ENCODE data around the gene FMNL3. TPM values are rescaled to one million over a fixed set of nuclear protein-coding genes. Genes with fewer than 3 reads are reported as not detected.

The FMNL3 gene
- polyA plus RNA-seq, 1 of the 3 experiments (the other 2 are of a cell fraction): 10.2 TPM

DNA sequence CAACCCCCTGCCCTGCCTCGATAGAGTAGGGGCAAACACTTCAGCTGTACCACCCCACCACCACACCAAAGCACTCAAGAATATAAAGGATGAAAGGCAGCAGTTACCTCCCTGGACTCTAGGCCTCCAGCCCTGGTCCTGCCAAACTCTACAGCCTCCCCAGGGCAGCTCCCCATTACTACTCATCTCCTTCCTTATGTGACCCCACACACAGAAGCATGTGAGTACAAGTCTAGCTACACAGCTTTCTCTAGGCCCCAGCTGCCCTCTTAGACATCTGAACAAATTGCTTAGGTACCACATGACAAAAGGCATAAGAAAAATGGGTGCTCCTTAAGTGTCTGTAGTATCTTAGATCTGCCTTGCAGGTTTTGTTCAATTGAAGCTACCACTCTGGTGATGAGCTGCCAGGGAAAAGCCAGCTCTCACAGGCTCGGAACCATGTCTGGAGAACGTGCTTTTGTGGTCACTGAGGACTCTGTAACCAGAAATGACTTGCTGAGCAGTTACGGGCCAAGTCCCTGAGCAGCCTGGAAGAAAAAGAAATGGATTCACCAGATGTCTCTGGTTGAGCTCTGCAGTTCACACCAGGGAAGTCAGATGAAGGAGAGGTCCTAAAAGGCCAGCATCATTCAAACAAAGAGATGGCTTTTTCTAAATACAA, 32.8 kb downstream of the FMNL3 start:
- Histone ChIP-seq H4K20me1 (ENCODE audit: insufficient read depth) (peaks cover 10% of the 10 kb centered on the region; the same call in 1 of the 2 replicates), H3K9me2 (no peaks in the 10 kb centered on the region), H3K4me2 (peak overlapping the region; percentile 83), H3K4me3 (ENCODE audit: low read depth in 2 of 2, low read length in 1 of 2) (no peak overlapping the region), H2AFZ (ENCODE audit: low read depth) (peak overlapping the region; percentile 29; the same call in 1 of the 2 replicates), H3K27ac (ENCODE audit: low read depth in 2 of 2, low read length in 1 of 2) (peak overlapping the region; percentile 96 to 98), H3K79me2 (ENCODE audit: insufficient read depth) (peaks cover 83% of the 10 kb centered on the region), H3F3A (replicated peaks; ENCODE audit: insufficient read depth) (peaks cover 26% of the 10 kb centered on the region), H3K4me1 (ENCODE audit: control insufficient read depth in 1 of 2, insufficient read depth in 2 of 2, low read depth in 1 of 2, low read length in 1 of 2) (peaks cover 34 to 49% of the 10 kb centered on the region in 2 experiments), H3K27me3 (ENCODE audit: insufficient read depth) (no peaks in the 10 kb centered on the region), H3K9me3 (no peaks in the 10 kb centered on the region), H3K36me3 (replicated peaks in 1 of 2; ENCODE audit: control insufficient read depth in 1 of 2, insufficient read depth in 2 of 2, low read length in 1 of 2) (no peaks in the 10 kb centered on the region), H3K9ac (peak overlapping the region; percentile 79)
- POLR2A ChIA-PET: interaction anchor here (0.8 to 3.2 kb wide), 8 partner anchors 9 to 67 kb away, joined by 3 to 20 read pairs (median 6); partner anchors contain the start of genes FMNL3 and TMBIM6
- DNase-seq: no peak
- CTCF ChIA-PET: interaction anchor here (0.6 to 4.2 kb wide), 15 partner anchors 11 to 165 kb away, joined by 3 to 29 read pairs (median 6); partner anchors contain the start of genes FMNL3 and TMBIM6
- 68% methylated on average over 4 of the region's 4 CpGs for WGBS (ENCODE audit: low lambda C conversion rate)
- TF ChIP-seq TAF1 (IDR thresholded peaks at IDR 0.05; ENCODE audit: borderline replicate concordance, low read depth, low read length): no peak
- TF ChIP-seq RCOR1 (IDR thresholded peaks at IDR 0.05; ENCODE audit: low read length): no peak
- TF ChIP-seq EP300 (IDR thresholded peaks at IDR 0.05; ENCODE audit: borderline replicate concordance in 1 of 2, low read depth in 1 of 2, low read length in 1 of 2): no peak
- no peak for TF ChIP-seq SIN3A (IDR thresholded peaks at IDR 0.05; ENCODE audit: borderline replicate concordance, low read depth, low read length)
- TF ChIP-seq, protein P1, sequence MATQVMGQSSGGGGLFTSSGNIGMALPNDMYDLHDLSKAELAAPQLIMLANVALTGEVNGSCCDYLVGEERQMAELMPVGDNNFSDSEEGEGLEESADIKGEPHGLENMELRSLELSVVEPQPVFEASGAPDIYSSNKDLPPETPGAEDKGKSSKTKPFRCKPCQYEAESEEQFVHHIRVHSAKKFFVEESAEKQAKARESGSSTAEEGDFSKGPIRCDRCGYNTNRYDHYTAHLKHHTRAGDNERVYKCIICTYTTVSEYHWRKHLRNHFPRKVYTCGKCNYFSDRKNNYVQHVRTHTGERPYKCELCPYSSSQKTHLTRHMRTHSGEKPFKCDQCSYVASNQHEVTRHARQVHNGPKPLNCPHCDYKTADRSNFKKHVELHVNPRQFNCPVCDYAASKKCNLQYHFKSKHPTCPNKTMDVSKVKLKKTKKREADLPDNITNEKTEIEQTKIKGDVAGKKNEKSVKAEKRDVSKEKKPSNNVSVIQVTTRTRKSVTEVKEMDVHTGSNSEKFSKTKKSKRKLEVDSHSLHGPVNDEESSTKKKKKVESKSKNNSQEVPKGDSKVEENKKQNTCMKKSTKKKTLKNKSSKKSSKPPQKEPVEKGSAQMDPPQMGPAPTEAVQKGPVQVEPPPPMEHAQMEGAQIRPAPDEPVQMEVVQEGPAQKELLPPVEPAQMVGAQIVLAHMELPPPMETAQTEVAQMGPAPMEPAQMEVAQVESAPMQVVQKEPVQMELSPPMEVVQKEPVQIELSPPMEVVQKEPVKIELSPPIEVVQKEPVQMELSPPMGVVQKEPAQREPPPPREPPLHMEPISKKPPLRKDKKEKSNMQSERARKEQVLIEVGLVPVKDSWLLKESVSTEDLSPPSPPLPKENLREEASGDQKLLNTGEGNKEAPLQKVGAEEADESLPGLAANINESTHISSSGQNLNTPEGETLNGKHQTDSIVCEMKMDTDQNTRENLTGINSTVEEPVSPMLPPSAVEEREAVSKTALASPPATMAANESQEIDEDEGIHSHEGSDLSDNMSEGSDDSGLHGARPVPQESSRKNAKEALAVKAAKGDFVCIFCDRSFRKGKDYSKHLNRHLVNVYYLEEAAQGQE (IDR thresholded peaks at IDR 0.05; ENCODE audit: low read depth, low read length): no peak
- TF ChIP-seq FOXM1 (IDR thresholded peaks at IDR 0.05; ENCODE audit: low read depth): no peak
- no peak for TF ChIP-seq RXRA (IDR thresholded peaks at IDR 0.05; ENCODE audit: borderline replicate concordance, low read depth)
- TF ChIP-seq, protein P2, sequence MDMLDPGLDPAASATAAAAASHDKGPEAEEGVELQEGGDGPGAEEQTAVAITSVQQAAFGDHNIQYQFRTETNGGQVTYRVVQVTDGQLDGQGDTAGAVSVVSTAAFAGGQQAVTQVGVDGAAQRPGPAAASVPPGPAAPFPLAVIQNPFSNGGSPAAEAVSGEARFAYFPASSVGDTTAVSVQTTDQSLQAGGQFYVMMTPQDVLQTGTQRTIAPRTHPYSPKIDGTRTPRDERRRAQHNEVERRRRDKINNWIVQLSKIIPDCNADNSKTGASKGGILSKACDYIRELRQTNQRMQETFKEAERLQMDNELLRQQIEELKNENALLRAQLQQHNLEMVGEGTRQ (IDR thresholded peaks at IDR 0.05; ENCODE audit: borderline replicate concordance, low read depth, low read length): no peak
- TF ChIP-seq YY1 (IDR thresholded peaks at IDR 0.05; ENCODE audit: low read depth): no peak
- TF ChIP-seq GATA2 (CRISPR knock-in tag; IDR thresholded peaks at IDR 0.05): no peak
- no peak for TF ChIP-seq TEAD4 (IDR thresholded peaks at IDR 0.05; ENCODE audit: borderline replicate concordance, insufficient read depth)
- TF ChIP-seq ELF1 (IDR thresholded peaks at IDR 0.05): no peak
- TF ChIP-seq, protein P3, sequence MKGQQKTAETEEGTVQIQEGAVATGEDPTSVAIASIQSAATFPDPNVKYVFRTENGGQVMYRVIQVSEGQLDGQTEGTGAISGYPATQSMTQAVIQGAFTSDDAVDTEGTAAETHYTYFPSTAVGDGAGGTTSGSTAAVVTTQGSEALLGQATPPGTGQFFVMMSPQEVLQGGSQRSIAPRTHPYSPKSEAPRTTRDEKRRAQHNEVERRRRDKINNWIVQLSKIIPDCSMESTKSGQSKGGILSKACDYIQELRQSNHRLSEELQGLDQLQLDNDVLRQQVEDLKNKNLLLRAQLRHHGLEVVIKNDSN (IDR thresholded peaks at IDR 0.05; ENCODE audit: borderline replicate concordance, low read depth): no peak
- TF ChIP-seq JUND (IDR thresholded peaks at IDR 0.05): no peak
- TF ChIP-seq, protein P4, sequence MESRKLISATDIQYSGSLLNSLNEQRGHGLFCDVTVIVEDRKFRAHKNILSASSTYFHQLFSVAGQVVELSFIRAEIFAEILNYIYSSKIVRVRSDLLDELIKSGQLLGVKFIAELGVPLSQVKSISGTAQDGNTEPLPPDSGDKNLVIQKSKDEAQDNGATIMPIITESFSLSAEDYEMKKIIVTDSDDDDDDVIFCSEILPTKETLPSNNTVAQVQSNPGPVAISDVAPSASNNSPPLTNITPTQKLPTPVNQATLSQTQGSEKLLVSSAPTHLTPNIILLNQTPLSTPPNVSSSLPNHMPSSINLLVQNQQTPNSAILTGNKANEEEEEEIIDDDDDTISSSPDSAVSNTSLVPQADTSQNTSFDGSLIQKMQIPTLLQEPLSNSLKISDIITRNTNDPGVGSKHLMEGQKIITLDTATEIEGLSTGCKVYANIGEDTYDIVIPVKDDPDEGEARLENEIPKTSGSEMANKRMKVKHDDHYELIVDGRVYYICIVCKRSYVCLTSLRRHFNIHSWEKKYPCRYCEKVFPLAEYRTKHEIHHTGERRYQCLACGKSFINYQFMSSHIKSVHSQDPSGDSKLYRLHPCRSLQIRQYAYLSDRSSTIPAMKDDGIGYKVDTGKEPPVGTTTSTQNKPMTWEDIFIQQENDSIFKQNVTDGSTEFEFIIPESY (IDR thresholded peaks at IDR 0.05; ENCODE audit: borderline replicate concordance, low read depth): no peak
- TF ChIP-seq NFIC (IDR thresholded peaks at IDR 0.05; ENCODE audit: borderline replicate concordance): no peak
- TF ChIP-seq MXI1 (IDR thresholded peaks at IDR 0.05; ENCODE audit: low read depth, low read length): no peak
- TF ChIP-seq, protein P5, sequence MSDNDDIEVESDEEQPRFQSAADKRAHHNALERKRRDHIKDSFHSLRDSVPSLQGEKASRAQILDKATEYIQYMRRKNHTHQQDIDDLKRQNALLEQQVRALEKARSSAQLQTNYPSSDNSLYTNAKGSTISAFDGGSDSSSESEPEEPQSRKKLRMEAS (IDR thresholded peaks at IDR 0.05; ENCODE audit: low read depth): no peak
- TF ChIP-seq POLR2AphosphoS5 (IDR thresholded peaks at IDR 0.05; ENCODE audit: low read depth, low read length): no peak
